H1 (cell line): ENCODE measurements around the gene PBOV1.

Experiments
- ASH2L ChIP-seq: fragments of 200-600, 300-600 bp; sonication (generic); IDR thresholded peaks from one replicate; pipeline ENCODE4 v1.7.1; 2017; ENCODE audit warnings: low read length
- BCL11A ChIP-seq, 2 experiments: IDR thresholded peaks; one replicate each; pipeline ENCODE4 v1.6.1; 2011; ENCODE audit warnings: low read depth in 2 of 2, low read length in 2 of 2, mild to moderate bottlenecking in 2 of 2
- CHD7 ChIP-seq: fragments of 300-600 bp; sonication (generic); IDR thresholded peaks from 2 replicates; pipeline ENCODE4 v1.7.1; 2012; ENCODE audit warnings: low read length, moderate library complexity, mild to moderate bottlenecking, inconsistent platforms; ENCODE audit not compliant: insufficient replicate concordance
- CTCF ChIP-seq, 3 experiments: IDR thresholded peaks; 1 replicate in 2 of 3; 2 replicates in 1 of 3; pipeline versions ENCODE4 v1.5.1 to v1.6.1; 2011; ENCODE audit warnings: low read length in 3 of 3, mild to moderate bottlenecking in 3 of 3, inconsistent platforms in 2 of 3, low read depth in 1 of 3, moderate library complexity in 1 of 3; ENCODE audit not compliant: insufficient read depth in 1 of 3; ENCODE audit errors: control extremely low read depth in 1 of 3
- EZH2 ChIP-seq: fragments of 200-600 bp; sonication (generic); IDR thresholded peaks from 2 replicates; pipeline ENCODE4 v1.7.1; 2012; ENCODE audit warnings: low read depth, mild to moderate bottlenecking, moderate library complexity, low read length, inconsistent platforms; ENCODE audit not compliant: severe bottlenecking
- GABPA ChIP-seq: IDR thresholded peaks from 2 replicates; pipeline ENCODE4 v1.6.1; 2011; ENCODE audit warnings: mild to moderate bottlenecking, low read length, moderate library complexity, borderline replicate concordance; ENCODE audit not compliant: insufficient read depth
- JUND ChIP-seq: IDR thresholded peaks from 2 replicates; pipeline ENCODE4 v1.6.1; 2011; ENCODE audit warnings: mild to moderate bottlenecking, improper control_type of control experiment, low read length
- KDM1A ChIP-seq: fragments of 200-600, 300-600 bp; sonication (generic); IDR thresholded peaks from 2 replicates; pipeline ENCODE4 v1.7.1; 2016; ENCODE audit warnings: mild to moderate bottlenecking, low read length, borderline replicate concordance
- KDM5A ChIP-seq: fragments of 200-600 bp; IDR thresholded peaks from 2 replicates; pipeline ENCODE4 v1.7.1; 2012; ENCODE audit warnings: mild to moderate bottlenecking, low read length, inconsistent platforms, mixed read lengths
- MAX ChIP-seq: IDR thresholded peaks from 2 replicates; pipeline ENCODE4 v1.6.1; 2012; ENCODE audit warnings: inconsistent platforms
- POLR2AphosphoS5 ChIP-seq: IDR thresholded peaks from 2 replicates; pipeline ENCODE4 v1.6.1; 2011; ENCODE audit warnings: low read depth, low read length
- SIN3A ChIP-seq, 2 experiments: IDR thresholded peaks in 1 of 2; conservative IDR thresholded peaks in 1 of 2; 2 replicates each; pipeline ENCODE4 v1.6.1; 2011 to 2012; ENCODE audit warnings: low read length in 2 of 2, improper control_type of control experiment in 1 of 2, low read depth in 1 of 2, mild to moderate bottlenecking in 1 of 2
- ZNF274 ChIP-seq: IDR thresholded peaks from 2 replicates; pipeline ENCODE4 v1.7.0; 2012; ENCODE audit warnings: low read length, borderline replicate concordance; ENCODE audit errors: extremely low read depth

GRCh38 chr6:138219901-138220300 lies 1.6 kb upstream of the PBOV1 start:
- no peak for TF ChIP-seq CTCF (IDR thresholded peaks at IDR 0.05; ENCODE audit: control extremely low read depth in 1 of 3, insufficient read depth in 1 of 3, low read depth in 1 of 3, low read length in 3 of 3)
- no peak for TF ChIP-seq GABPA
- TF ChIP-seq ZNF274, result no peak
- no peak for TF ChIP-seq SIN3A (conservative IDR thresholded peaks at IDR 0.05 in 1 of 2, IDR thresholded peaks at IDR 0.05 in 1 of 2; ENCODE audit: low read depth in 1 of 2, low read length in 2 of 2)
- TF ChIP-seq CHD7, result no peak
- TF ChIP-seq MAX, result no peak
- no peak for TF ChIP-seq JUND
- no peak for TF ChIP-seq KDM1A
- no peak for TF ChIP-seq ASH2L
- no peak for TF ChIP-seq POLR2AphosphoS5
- TF ChIP-seq KDM5A, result no peak
- no peak for TF ChIP-seq BCL11A (IDR thresholded peaks at IDR 0.05; ENCODE audit: low read depth in 2 of 2, low read length in 2 of 2)
- no peak for TF ChIP-seq EZH2
